Stromal cell of bone marrow (primary cell): ENCODE measurements around the gene RPL4.
"Not testable (repeated sequence)": the region's sequence is repeated elsewhere in the genome, so short reads cannot be mapped to it uniquely, and the experiment has no call there.

Experiments
- DNase-seq: peaks from one replicate; pipeline ENCODE4 v3.0.0-alpha.2; 2012; ENCODE audit warnings: low read depth

The RPL4 gene

GRCh38 chr15:66504563-66505429 lies at the start of gene RPL4, which contains the start of gene ZWILCH:
TSS of gene RPL4 (minus strand) at chr15:66504855. CDS start at chr15:66504790, 65 bp downstream.
TSS of gene ZWILCH (plus strand) at chr15:66505326. CDS start at chr15:66505339, 13 bp downstream.
- peak; percentile 74 for DNase-seq

GRCh38 chr15:66545255-66545654 lies 40.6 kb upstream of the RPL4 start:
- DNase-seq, result no peak

GRCh38 chr15:66542896-66543295 lies 38.2 kb upstream of the RPL4 start:
- no peak for DNase-seq

DNA sequence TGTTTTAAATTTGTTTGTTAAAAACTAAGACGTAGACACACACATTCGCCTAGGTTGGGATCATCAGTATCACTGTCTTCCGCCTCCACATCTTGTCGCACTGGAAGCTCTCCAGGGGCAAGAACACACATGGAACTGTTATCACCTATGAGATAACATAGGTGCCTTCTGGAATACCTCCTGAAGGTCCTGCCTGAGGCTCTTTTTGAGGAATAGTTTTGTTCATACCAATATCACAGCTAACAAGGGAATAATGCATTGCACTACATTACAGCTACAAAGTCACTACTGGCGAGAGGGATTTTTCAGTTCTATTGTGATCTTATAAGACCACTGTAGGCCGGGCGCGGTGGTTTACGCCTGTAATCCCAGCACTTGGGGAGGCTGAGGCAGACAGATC lies 30.4 kb upstream of the RPL4 start:
- no peak for DNase-seq

DNA sequence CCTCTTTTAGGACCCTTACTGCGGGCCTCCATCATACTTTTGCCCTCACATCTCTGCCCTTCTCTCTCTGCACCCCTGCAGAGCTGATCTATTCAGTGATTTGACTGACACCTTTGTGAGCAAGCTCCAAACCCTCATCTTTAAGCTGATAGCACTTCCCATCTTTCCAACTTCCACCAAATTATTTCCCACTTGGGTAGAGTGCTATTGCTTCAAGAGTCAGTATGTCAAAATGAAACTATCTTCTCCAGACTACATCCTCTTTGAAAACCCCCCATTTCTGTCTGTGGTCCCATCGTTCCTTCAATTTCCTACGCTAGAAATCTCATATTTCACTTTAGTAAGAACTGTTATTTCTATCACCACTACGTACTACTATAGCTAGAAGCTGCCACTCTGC lies 20.2 kb upstream of the RPL4 start:
- DNase-seq, result no peak

DNA sequence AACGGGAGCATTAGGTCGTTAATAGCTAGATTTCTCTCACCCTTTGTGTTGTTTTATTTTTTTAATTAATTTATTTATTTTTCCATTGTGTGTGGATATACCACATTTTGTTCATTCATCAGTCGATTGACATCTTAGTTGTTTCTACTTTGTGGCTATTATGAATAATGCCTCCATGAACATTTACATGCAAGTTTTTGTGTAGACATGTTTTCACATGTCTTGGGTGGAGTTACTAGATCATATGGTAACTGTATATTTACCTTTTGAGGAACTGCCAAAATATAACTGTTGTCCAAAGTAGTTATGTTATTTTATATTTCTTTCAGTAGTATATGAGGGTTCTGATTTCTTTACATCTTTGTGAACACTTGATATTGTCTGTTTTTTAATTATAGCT lies 19.3 kb upstream of the RPL4 start:
- no peak for DNase-seq

DNA sequence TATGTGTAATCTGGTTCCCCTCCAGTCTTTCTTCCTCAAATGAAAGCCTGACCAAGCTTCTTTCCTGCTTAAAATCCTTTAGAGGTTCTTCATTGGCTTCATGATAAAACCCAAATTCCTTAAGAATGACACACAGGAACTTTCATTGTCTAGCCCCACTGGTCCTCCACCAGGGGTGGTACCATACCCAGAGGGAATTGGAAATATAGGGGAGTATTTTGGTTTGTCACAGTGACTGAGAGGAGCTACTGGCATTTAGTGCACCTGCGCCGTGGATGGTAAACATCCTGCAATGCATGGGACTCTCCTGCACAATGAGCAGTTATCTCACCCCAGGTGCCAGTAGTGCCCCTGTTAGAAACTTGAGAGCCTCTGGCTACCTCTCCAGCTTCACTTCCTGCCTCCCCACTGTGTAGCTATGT lies 11.3 kb upstream of the RPL4 start:
- no peak for DNase-seq

DNA sequence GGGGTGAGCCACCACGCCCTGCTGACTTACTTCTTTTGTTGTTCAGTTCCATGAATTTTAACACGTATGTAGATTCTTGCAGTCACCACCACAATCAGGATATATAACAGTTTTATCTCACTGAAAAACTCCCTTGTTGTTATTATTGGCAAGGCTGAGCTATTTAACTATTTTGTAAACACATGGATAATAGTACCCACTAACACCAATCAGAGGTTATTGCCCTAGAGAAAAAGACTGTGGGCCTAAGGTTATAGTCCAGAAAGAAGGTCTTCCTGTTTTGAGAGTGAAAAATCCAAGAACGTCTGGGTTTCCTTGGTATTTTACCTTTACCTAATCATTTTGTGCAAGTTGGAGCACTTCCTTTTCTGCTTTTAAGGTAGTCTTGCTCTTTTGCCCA lies 9.9 kb upstream of the RPL4 start:
- DNase-seq, result no peak

GRCh38 chr15:66508293-66508883 lies 3.7 kb upstream of the RPL4 start:
- DNase-seq, result no peak

GRCh38 chr15:66505818-66506217 lies 1.2 kb upstream of the RPL4 start:
- no peak for DNase-seq

- no peak for DNase-seq
Observed at GRCh38 chr15:66505430-66505811, 766 bp upstream of the RPL4 start.

- no peak for DNase-seq
Observed at GRCh38 chr15:66503780-66504562, 684 bp downstream of the RPL4 start.

DNA sequence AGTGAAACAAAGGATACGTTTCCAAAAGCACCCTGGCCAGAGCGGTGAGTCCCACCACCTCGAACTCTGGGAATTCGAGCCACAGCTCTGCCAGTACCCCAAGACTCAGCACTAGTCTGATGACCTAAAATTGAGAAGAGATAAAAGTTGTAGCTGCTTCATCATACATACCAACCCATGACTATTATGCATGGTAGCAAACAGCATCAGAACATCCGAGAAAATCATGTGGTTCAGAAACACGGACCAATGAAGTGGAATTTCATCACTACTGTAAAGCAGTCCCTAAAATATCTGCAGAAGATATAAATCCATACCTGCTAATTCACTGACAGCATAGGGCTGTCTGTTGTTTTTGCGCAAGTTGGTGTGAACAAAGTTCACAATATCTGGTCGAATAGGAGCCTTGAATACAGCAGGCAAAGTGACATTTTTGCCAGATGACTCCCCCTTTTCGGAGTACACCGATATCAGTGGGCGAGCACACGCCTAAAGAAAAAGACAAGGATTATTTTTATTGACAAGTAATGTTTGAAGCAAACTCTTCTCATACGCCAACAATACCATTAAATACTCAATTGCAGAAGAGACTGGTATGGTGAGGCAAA lies 1.5 kb downstream of the RPL4 start:
- DNase-seq, result not testable (repeated sequence)

- no peak for DNase-seq
Observed at GRCh38 chr15:66502491-66502890, 2.2 kb downstream of the RPL4 start.

GRCh38 chr15:66500346-66500745 lies 4.3 kb downstream of the RPL4 start:
- DNase-seq, result not testable (repeated sequence)

DNA sequence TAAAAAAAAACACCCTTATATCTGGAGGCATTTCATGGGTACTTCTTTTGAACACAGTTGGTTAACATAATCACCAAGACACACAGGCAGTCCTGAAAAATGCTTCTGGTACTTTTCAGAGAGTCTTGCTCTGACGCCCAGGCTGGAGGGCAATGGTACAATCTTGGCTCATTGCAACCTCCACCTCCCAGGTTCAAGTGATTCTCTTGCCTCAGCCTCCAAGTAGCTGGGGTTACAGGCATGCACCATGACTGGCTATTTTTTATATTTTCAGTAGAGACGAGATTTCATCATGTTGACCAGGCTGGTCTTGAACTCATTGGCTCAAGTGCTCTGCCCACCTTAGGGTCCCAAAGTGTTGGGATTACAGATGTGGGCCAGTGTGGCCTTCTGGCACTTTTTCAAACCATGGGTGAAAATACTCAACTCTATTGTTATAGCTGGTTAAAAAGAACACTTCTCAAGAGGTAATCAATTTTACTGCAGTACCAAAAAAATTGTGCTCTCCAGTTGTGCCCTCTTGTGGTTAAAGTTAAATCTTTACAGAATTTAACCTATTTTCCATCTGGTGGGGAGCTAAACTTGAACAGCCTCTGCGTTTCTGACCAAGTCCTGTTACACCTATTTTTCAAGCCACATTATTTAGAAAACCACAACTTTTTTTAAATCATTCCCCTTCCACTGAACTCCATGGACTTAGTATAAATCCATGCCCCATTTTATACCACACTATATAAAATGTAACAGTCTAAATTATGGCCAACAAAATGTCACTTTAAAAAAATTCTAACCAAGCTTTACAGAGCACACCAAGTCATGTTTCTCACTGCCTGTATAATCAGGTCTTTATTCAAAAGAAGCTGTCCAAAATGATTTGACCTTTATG lies 5.9 kb downstream of the RPL4 start:
- DNase-seq, result peak; percentile 13

DNA sequence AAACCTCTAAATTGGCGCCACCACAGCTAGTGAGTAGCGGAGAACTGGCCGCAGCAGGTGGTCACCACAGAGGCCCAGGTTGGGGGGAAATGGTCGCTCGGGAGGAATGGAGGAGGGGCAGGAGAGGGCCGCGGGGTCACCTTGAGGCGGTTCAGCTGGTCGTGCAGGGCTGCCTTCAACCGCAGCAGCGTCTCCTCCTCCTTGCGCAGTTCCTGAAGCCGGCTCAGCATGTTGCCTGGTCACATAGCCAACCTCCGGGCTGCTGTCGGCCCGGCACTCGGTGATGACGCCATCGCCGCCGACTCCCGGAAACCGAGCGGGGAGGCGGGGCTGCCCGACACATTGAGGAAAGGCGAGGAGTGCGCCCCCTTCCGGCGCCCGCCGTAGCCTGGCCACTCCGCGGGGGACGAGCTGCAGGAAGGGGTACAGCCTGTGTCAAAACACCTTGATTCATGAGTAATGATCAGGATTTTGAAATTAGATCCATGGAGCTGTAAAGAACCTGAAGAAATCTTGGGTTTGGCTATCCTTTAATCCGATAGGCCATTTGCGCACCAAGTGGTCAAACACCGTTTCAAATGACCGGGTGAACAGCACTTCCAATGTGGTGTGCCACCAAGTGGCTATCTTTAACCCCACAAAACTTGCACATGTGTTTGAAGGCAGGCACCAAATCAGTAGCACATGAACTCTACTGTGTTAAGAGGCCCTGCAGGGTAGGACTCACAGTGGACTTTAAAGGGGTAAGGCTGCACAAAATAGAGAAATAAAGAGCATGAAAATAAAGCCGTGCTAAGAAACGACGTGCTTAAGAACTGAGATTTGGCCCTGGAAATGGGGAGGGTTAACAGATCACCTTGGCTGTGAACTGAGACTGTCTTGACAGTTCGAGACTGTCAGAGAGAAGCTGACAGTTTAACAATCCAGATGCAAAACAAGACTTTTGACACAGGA lies 6.9 kb downstream of the RPL4 start, which contains the start of gene SNAPC5:
Gene SNAPC5, minus strand, starts transcription at position 261 of the 954 bp plus-strand sequence. Its CDS starts 31 bp downstream, at position 230.
- peak; percentile 88 for DNase-seq

GRCh38 chr15:66496951-66497501 lies 7.6 kb downstream of the RPL4 start:
- no peak for DNase-seq

GRCh38 chr15:66494262-66494661 lies 10.4 kb downstream of the RPL4 start:
- no peak for DNase-seq

GRCh38 chr15:66491846-66492245 lies 12.8 kb downstream of the RPL4 start:
- DNase-seq, result no peak
